Muscle of back (tissue), 11 donors: Measurements from ENCODE around the gene PBLD. TPM values are rescaled to one million over a fixed set of nuclear protein-coding genes. Genes with fewer than 3 reads are reported as not detected.
"Not testable (repeated sequence)": the region's sequence is repeated elsewhere in the genome, so short reads cannot be mapped to it uniquely, and the experiment has no call there.

Experiments
- DNase-seq, 3 donors: peaks; one replicate each; pipeline versions ENCODE4 v3.0.0 to v3.0.0-alpha.2; 2013
- polyA plus RNA-seq, 10 donors: library from polyadenylated mRNA; unstranded; fragments of 120-200 nt; gene quantifications; one replicate each; pipeline ENCODE4 v1.2.1, GENCODE V29; 2013; ENCODE audit not compliant: insufficient read length in 10 of 10

The PBLD gene
- polyA plus RNA-seq, 10 donors, result 3.8 to 10.0 (median 6.9) TPM

DNA sequence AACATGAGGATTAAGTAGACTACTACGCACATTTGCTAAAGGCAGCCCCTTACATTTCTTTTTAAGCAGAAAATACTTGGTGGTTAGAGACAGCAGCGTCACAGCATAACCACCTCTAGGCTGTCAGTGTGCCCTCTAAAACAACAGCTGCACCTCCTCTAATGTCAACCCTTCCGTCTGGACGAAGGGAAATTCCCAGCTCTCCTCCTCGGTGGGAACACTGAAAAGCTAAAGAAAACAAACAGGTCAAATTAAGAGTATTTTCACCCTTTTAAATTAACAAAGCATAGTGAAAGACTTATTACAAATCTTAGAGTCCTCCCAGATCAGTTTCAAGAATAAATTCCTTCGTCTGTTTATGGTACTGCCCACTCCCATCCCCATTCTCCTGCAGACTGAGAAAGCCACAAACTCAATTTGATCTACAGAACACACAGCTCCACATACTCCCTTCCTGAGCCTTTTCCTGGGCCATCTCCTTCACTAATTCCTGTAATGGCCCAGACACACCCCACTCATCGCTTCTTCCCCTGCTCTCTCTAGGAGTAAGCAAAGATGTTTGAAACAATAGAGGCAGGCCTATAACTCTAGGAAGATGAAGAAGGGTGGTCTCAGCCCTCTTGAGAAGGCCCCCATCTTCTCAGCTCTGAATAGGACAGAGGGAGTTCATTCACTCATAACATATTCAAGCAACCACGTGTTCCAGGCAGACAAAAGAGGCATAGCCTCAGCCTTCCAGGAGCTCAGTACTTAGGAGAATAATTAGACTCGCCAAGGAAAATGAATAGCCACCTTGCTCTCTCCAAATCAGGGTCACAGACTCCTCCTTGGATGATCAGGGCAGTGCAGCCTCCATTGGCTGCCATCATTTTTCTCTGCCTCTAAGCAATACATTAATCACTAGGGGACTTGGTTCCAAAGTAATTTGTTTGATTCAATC is 48.4 kb downstream of the PBLD start:
- peak in 1 of 3 donors; percentile 4 for DNase-seq

- no peak for DNase-seq
Observed at GRCh38 chr10:68280758-68281157, 52.0 kb downstream of the PBLD start.

DNA sequence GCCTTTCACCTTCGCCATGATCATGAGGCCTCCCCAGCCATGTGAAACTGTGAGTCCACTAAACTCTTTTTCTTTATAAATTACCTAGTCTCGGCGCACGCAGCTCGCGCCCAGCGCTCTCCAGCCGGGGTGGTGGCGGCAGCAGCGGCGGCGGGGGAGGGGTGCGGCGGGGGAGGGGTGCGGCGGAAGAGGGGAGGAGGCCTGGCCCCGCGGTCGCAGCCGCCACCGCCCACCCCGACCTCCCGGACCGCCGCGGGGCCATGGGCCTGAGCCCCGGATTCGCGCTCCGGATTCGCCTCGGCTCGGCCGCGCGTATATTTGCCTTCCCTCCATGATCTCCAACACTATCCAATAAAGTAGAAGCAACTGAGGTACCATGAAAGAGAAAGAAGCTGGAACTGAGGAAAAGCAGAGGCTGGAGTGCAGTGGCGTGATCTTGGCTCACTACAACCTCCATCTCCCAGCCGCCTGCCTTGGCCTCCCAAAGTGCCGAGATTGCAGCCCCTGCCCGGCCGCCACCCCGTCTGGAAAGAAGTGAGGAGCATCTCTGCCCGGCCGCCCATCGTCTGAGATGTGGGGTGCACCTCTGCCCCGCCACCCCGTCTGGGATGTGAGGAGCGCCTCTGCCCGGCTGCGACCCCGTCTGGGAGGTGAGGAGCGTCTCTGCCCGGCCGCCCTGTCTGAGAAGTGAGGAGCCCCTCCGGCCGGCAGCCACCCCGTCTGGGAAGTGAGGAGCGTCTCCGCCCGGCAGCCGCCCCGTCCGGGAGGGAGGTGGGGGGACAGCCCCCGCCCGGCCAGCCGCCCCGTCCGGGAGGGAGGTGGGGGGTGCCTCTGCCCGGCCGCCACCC is 53.6 kb downstream of the PBLD start:
- not testable (repeated sequence) for DNase-seq

GRCh38 chr10:68277814-68278213 is 54.9 kb downstream of the PBLD start:
- DNase-seq, result not testable (repeated sequence)

DNA sequence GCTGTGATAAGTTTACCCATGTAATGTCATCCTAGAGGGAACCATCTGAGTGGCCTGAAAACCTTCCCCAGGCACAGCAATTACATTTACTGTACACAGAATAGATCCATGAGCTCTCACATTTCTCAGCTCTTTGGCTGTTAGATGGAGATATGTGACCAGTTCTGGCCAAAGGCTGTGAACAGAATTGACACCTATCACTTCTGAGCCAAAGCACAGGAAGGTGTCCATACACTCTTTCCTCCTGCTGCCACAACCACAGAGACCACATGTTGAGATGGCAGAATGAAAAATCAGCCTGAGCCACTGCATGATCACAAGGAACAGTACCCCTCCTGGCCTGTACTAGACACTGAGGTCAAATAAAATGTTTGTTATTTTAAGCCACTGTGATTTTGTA is 56.5 kb downstream of the PBLD start:
- DNase-seq, result no peak

DNA sequence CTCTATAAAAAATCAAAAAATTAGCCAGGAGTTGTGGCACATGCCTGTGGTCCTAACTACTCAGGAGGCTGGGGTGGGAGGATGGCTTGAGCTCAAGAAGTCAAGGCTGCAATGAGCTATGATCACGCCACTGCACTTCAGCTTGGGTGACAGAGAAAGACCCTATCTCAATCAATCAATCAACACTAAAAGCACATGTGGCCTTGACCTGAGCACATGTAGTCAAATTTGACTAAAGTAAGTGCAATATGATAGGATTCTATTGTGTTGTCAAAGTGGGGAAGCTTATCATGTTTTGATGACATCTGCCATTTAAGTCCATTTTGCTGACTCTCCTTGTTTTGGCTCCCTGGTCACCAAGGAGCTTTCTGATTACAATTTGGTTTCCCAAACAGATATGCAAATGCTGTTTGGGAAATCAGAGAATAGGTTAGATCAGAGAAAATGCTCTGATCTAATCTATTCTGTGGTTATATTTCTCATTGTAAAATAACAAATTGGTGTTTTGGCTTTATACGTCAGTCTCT is 57.1 kb downstream of the PBLD start:
- no peak for DNase-seq

GRCh38 chr10:68272833-68273232 is 59.9 kb downstream of the PBLD start:
- no peak for DNase-seq

DNA sequence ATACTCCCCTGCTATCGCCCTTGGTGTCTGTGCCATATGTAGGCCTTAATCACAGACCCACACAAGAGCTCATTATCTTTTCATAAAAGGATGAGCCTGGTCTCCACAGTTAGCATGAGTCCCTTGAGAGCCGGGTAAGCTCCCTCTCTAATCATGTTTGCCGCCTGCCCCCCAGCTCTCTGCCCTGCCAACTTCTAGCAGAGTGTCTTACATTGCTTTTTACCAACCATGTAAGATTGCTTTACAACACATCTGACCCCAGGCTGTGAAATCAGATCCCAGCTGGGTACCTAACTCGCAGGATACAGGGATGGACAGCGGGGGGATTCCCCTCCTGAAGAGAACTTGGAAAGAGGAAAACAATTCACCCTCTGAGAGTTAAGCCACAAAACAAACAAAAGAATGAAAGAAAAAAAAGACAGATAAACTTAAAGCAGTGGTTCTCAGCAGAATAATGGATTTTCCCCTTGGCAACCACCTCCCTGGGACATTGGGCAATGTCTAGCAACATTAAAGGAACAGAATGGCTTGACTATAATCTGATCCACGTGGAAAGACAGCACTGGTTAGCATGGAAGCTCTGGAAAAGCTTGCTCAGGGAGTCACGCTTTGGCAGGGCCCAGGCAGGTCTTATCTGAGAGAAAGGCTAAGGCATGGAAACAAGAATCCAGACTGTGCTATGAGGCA is 61.4 kb downstream of the PBLD start:
- DNase-seq, result peak in 2 of 3 donors; percentile 3 to 20

DNA sequence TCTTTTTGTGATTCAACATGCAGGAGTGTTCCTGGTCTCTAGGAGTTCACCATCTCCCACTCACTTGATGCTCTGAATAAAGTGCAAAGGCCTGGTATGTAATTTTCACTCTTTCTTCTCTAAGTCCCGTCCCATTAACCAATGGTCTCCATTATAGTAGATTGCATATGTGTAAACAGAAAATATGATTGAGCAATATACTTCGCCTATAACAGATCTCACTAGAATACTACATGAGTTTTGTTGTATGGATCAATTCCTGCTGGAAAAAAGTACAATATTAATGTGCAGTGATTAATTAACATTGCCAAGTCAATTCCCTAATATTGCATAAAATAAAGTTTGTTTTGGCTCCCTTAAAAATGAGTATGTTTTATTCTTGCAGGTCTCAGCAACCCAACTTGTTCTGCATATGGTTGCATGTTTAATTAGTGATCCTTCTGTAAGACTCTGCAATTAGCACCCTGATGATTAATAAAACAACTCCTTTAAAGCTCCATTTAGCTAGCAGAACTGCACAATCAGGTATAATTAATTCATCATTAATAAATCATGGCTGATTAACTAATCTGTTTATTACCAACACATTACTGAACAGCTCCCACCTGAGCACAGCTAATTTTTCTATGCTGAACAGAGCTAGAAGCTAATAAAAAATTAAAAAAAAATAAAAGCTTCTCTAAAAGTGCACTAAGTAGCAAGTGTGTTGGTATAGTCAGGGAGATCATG is 63.0 kb downstream of the PBLD start:
- no peak for DNase-seq

- no peak for DNase-seq
Observed at GRCh38 chr10:68261132-68261856, 71.4 kb downstream of the PBLD start.

GRCh38 chr10:68253346-68253745 is 79.4 kb downstream of the PBLD start:
- DNase-seq, result no peak

DNA sequence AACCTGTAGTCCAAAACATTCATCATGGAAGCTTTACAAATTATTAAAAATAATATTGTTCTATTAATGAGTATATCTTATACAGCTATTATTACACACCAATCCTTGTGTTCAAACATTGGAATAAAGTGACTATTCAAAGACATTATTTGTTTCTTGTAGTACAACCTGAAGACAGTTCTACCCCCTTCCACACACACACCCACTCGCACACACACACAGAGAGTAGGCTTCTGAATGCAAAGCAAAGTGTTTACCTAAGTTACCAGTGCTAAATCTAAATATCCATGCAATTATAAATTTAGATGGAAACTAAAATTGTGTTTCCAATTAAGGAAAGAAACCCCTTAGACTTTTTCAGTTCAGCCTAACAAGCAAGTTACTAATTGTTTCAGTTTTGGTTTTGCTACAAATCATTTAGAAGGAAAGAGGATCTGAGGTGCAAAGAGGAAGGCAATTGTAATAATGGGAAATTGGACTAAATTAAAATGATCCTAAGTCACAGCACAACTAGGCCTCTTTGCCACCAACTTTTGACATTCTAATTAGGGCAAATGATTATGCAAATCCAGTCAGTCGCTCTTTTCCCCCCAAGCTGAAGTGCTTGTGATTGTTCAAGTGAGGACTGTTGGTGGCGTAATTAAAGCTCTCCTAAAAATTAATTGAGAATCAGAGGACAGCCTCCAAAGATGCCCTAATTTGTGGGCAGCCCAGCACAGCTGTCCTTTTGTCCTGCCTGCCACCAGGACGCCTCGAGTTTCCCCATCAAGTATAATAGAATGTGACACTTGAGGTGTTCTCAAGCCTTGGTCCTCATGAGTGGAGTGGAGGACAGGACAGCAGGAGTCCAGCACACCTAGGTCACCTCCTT is 80.9 kb downstream of the PBLD start:
- no peak for DNase-seq

GRCh38 chr10:68251151-68251550 is 81.6 kb downstream of the PBLD start:
- DNase-seq, result no peak

GRCh38 chr10:68249297-68249696 is 83.4 kb downstream of the PBLD start:
- DNase-seq, result no peak

DNA sequence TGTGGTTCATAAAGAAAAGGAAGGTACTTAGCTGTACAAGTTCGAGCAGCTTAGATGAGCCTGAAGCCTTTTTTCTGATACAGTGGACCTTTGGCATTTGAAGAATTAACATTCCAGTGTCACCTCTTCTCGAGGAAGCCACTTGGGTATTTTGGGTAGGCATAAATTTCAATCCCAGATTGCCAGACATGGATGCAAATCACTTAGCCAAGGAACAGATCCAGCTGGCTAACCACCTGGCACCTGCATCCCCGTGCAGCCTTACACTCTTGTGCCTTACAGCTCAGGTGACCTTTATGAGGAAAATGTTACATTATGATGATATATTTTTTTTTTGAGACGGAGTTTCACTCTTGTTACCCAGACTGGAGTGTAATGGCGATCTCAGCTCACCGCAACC is 84.8 kb downstream of the PBLD start:
- no peak for DNase-seq

DNA sequence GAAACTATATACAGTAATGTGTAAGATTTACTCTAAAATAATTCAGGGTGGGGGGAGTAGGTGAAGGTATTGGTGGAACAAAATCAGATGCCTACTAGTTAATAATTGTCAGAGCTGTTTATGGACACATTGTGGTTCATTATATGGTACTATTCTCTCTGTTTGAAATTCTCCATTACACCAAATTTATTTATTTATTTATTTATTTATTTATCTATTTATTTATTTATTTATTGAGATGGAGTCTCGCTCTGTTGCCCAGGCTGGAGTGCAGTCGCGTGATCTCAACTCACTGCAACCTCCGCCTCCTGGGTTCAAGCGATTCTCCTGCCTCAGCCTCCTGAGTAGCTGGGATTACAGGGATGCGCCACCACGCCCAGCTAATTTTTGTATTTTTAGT is 86.3 kb downstream of the PBLD start:
- not testable (repeated sequence) for DNase-seq

DNA sequence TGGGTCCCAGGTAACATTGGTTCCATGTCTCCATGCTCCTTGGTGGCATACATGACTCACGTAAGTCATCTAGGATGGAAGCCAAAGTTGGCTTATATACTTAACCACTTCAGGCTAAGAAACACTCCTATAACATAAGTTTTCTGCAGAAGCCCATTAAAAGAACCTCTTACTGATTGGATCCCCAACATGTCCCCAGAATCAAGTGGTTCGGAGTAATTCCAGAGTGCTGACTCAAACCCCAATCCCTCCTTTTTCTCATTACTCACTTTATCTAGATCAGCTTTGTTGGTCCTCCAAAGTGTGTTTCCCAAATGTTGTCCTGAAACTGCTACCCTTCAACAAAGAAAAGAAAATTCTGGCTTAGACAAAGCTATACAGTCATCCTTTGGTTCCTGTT is 90.7 kb downstream of the PBLD start:
- DNase-seq, result peak in 1 of 3 donors; percentile 9

DNA sequence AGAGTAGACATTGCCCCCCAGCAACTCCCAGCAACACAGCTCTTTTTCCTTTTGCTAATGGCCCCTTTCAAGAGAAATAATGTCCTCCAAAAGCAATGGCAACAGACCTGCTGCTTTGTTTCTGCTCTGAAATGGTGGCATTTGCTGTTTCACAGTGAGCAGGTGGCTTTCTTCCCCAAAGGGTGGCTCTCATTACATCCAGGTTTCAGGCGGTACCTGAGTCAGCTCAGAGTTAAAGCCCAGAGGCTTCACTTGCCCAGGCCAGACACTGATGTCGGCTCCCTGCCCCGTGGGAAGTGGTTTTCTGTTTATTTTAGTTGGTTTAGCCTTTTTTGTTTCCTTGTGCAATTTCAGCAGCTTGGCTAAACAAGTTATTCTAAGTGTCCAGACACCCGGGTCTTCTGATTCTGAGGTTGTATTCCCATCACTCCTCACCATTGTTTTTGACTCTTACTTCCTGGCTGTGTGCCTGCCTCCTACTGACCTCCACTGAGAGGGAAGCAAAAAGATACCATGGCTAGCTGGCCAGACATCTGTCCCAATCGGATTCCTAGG is 93.1 kb downstream of the PBLD start:
- DNase-seq, result no peak

DNA sequence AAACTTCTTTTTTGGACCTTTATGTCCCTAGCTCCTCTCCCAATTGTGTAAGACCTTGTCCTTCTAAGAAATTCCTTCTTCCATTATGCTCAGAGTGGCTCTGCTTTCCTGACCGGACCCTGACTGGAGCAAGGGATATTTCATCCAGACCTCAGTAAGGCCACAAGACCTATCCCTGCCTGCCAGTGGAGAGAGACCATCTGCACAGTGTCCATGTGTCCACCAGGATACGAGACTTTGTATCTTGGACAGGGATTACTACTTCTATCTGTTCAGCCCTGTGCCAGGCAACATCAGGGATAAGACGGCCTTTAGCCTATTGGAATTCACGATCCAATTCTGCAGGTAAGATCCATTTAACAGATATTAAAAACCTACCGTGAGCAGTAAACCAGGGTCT is 93.7 kb downstream of the PBLD start:
- no peak for DNase-seq
